Retinal pigment epithelial cell (primary cell): ENCODE measurements around the gene PRKN.

Experiments
- DNase-seq: peaks from one replicate; pipeline ENCODE4 v3.0.0-alpha.2; 2010; ENCODE audit warnings: low read depth
- H3K4me3 ChIP-seq: 2 replicates; pipeline ENCODE4 v1.5.1; 2011; ENCODE audit warnings: mild to moderate bottlenecking, low read length, control low read depth, moderate library complexity
- TF ChIP-seq, protein P1 (sequence below): conservative IDR thresholded peaks from 2 replicates; pipeline ENCODE4 v1.5.1; 2011; ENCODE audit warnings: low read depth, low read length, control low read depth, inconsistent platforms

PRKN gene

DNA sequence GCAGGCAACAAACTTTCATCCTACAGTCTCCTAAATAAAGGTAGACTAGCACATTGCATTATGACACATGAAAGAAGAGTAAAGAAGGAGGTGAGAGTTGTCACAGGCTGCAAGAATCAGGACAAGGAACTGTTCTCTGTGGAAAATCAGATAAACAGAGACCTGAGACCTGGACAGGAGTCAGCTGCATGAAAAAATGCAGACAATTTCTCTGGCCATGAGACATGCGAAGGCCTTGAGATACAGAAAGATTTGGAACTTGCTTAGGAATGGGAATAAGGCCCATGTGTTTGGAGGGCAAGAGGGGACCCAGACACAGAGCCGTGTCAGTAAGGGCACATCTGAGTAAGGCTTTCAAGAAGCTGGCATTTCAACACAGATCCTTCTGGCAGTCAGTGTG, 779.1 kb downstream of the PRKN start:
- DNase-seq, result no peak
- TF ChIP-seq, protein P1, sequence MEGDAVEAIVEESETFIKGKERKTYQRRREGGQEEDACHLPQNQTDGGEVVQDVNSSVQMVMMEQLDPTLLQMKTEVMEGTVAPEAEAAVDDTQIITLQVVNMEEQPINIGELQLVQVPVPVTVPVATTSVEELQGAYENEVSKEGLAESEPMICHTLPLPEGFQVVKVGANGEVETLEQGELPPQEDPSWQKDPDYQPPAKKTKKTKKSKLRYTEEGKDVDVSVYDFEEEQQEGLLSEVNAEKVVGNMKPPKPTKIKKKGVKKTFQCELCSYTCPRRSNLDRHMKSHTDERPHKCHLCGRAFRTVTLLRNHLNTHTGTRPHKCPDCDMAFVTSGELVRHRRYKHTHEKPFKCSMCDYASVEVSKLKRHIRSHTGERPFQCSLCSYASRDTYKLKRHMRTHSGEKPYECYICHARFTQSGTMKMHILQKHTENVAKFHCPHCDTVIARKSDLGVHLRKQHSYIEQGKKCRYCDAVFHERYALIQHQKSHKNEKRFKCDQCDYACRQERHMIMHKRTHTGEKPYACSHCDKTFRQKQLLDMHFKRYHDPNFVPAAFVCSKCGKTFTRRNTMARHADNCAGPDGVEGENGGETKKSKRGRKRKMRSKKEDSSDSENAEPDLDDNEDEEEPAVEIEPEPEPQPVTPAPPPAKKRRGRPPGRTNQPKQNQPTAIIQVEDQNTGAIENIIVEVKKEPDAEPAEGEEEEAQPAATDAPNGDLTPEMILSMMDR, result no peak
- H3K4me3 ChIP-seq, result no peak overlapping the region

DNA sequence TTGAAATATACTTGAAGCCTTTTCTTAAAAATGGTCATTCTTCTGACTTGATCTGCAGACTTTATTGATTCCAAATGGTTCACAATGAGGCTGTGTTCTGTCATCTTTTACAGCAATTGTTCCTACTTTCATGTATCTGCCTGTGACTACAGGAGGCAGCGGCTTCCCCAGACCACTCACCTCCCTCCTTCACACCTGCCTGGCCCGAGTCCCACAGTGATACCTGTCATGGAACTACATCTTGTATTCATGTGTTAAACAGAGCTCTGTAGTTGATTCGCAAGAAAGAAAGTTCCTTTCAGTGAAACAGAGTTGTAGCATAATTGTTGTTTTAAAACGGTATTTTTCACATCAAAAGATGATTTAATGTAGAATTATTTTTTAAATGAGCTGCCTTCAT, 780.2 kb downstream of the PRKN start:
- H3K4me3 ChIP-seq, result no peak overlapping the region
- DNase-seq, result no peak
- TF ChIP-seq, protein P1, result no peak

DNA sequence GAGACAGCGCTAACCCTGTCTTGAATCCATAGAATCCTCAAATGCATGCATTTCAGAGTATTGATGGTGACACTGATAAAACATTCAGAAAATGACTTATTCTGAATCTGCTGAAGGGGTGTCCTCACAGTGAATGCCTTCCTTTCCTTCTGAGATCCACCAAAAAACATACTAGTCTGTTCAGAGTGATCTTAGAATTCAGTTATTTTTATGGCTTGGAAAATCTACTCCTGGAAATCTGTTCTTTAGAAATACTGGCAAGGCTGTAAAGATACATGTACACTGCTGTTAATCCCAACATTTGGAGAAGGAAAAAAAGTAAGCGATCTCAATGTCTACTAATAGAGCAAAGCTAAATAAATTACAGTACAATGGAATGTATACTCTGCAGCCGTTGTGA, 781.1 kb downstream of the PRKN start:
- H3K4me3 ChIP-seq, result no peak overlapping the region
- DNase-seq, result no peak
- TF ChIP-seq, protein P1, result no peak

DNA sequence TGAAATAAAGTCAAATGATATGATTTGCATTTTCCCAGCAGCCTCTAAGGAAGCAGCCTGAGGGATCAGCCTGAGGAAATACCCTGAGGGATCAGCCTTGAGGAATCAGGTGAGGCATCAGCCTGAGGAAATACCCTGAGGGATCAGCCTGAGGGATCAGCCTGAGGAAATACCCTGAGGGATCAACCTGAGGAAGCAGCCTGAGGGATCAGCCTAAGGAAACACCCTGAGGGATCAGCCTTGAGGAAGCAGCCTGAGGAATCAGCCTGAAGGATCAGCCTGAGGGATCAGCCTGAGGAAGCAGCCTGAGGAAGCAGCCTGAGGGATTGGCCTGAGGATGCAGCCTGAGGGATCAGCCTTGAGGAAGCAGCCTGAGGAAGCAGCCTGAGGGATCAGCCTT, 784.0 kb downstream of the PRKN start:
- H3K4me3 ChIP-seq, result no peak overlapping the region
- DNase-seq, result no peak
- TF ChIP-seq, protein P1, result no peak

GRCh38 chr6:161941565-161941964, 786.0 kb downstream of the PRKN start:
- no peak overlapping the region for H3K4me3 ChIP-seq
- TF ChIP-seq, protein P1, result no peak
- no peak for DNase-seq

DNA sequence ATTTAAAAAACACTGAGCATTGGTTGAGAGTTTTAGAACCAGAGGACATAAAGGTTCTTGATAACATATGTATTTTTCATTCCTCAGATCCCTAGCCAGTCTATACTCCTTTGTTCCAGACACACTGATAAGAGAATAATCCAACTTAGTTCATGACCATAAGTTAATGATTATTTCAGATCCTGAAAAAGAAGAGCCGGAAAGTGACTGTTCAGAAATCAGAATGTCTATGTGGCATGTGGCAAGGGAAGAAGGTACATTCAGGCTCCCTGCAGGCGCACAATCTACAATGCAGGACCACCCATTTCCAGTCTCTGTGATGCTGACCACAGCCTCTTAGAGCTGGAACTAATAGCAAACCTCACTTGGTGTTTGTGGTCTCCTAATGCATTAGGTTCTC, 787.0 kb downstream of the PRKN start:
- TF ChIP-seq, protein P1, result no peak
- no peak for DNase-seq
- H3K4me3 ChIP-seq, result no peak overlapping the region

- TF ChIP-seq, protein P1, result no peak
These were observed 801.2 kb downstream of the PRKN start for GRCh38 chr6:161926324-161926723.

More at GRCh38 chr6:161926324-161926723, 801.2 kb downstream of the PRKN start:
- DNase-seq, result no peak
- H3K4me3 ChIP-seq, result no peak overlapping the region
